Nephron progenitor cell (in vitro differentiated cells): ENCODE data around the gene CLDN24.

Experiments used
- DNase-seq: peaks from one replicate; pipeline ENCODE4 v3.0.0; 2021
- H3K27ac Mint-ChIP-seq: 2 replicates; pipeline ENCODE4 v1.8.0; 2021; ENCODE audit warnings: mild to moderate bottlenecking, moderate library complexity, mixed read lengths
- H3K27me3 Mint-ChIP-seq: 2 replicates; pipeline ENCODE4 v1.8.0; 2021; ENCODE audit warnings: mild to moderate bottlenecking, low read depth, mixed read lengths; ENCODE audit not compliant: poor library complexity
- H3K36me3 Mint-ChIP-seq: 2 replicates; pipeline ENCODE4 v1.8.0; 2021; ENCODE audit warnings: low read depth, mixed read lengths
- H3K4me1 Mint-ChIP-seq: 2 replicates; pipeline ENCODE4 v1.8.0; 2021; ENCODE audit warnings: mixed read lengths
- H3K4me3 Mint-ChIP-seq: 2 replicates; pipeline ENCODE4 v1.8.0; 2021; ENCODE audit warnings: mild to moderate bottlenecking, moderate library complexity, mixed read lengths
- H3K9me3 Mint-ChIP-seq: 2 replicates; pipeline ENCODE4 v1.8.0; 2021; ENCODE audit warnings: mild to moderate bottlenecking, moderate library complexity, mixed read lengths
- TF ChIP-seq, protein P1 (sequence below): fragments of 200-600 bp; sonication (generic); IDR thresholded peaks from 2 replicates; pipeline ENCODE4 v1.5.0; 2021; ENCODE audit warnings: antibody characterized with exemption

Gene CLDN24

DNA sequence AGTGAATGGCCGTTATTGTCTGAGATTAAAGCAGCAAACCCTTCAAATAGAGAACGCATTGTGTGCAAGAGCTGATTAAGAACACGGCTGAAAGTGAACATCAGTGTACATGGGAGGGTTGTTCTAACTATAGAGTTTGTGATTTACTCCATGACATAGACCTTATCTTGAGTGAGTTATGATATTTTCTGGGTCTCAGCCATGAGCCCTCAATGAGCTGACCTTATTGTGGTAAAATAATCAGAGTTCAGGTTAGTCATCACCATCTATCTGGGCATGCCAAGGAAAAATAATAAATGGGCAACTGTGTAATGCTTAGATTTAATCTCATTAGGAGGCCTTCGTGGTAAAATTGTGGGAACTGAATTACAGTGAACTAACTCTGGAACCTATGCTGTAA, 33.2 kb upstream of the CLDN24 start:
- Mint-ChIP-seq H3K36me3 (no peaks in the 10 kb centered on the region), H3K4me1 (peaks cover 64% of the 10 kb centered on the region), H3K4me3 (no peak overlapping the region), H3K27ac (no peak overlapping the region), H3K27me3 (peaks cover 9% of the 10 kb centered on the region), H3K9me3 (no peaks in the 10 kb centered on the region)
- DNase-seq, result no peak
- TF ChIP-seq, protein P1, sequence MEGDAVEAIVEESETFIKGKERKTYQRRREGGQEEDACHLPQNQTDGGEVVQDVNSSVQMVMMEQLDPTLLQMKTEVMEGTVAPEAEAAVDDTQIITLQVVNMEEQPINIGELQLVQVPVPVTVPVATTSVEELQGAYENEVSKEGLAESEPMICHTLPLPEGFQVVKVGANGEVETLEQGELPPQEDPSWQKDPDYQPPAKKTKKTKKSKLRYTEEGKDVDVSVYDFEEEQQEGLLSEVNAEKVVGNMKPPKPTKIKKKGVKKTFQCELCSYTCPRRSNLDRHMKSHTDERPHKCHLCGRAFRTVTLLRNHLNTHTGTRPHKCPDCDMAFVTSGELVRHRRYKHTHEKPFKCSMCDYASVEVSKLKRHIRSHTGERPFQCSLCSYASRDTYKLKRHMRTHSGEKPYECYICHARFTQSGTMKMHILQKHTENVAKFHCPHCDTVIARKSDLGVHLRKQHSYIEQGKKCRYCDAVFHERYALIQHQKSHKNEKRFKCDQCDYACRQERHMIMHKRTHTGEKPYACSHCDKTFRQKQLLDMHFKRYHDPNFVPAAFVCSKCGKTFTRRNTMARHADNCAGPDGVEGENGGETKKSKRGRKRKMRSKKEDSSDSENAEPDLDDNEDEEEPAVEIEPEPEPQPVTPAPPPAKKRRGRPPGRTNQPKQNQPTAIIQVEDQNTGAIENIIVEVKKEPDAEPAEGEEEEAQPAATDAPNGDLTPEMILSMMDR, result no peak

DNA sequence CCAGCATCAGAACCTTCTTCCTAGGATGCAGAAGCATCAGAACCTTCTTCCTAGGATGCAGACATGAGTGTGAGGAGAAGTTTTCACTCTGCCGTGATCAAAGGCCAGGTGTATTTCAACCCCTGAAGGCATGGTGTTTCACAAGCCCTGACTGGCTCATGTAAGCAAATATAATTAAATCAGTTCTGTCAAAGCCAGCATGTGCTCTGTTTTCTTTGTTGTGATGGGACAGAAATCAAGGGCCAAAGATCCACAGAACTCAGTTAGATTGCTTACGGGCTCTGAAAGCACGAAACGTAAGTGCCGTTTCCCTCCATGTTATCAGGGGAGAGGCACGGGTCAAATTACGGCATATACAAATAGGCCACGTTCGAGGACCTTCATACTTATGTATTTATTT, 32.0 kb upstream of the CLDN24 start:
- no peaks in the 10 kb centered on the region for H3K9me3 Mint-ChIP-seq
- no peak for DNase-seq
- H3K27ac Mint-ChIP-seq, result no peak overlapping the region
- H3K27me3 Mint-ChIP-seq, result peaks cover 9% of the 10 kb centered on the region
- H3K4me1 Mint-ChIP-seq, result peaks cover 55% of the 10 kb centered on the region
- TF ChIP-seq, protein P1, result no peak
- no peak overlapping the region for H3K4me3 Mint-ChIP-seq
- H3K36me3 Mint-ChIP-seq, result no peaks in the 10 kb centered on the region

DNA sequence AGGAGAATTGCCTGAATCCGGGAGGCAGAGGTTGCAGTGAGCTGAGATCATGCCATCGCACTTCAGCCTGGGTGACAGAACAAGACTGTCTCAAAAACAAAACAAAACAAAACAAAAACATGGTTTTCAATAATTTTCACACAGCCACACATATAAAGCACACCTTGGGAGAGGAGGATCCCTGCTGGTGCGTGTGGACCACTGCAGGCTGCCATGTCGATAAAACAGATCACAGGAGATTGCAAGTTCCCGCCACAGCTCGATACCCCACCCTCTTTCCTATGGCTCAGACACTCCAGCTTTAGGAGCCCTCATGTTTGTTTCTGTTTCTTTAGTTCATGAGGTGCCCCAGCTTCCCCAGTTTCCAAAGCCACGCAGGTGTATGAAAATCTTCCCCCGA, 31.3 kb upstream of the CLDN24 start:
- Mint-ChIP-seq H3K27ac (no peak overlapping the region), H3K27me3 (peaks cover 11% of the 10 kb centered on the region), H3K9me3 (no peaks in the 10 kb centered on the region), H3K4me3 (no peak overlapping the region), H3K4me1 (peaks cover 51% of the 10 kb centered on the region), H3K36me3 (no peaks in the 10 kb centered on the region)
- no peak for DNase-seq
- TF ChIP-seq, protein P1, result no peak

DNA sequence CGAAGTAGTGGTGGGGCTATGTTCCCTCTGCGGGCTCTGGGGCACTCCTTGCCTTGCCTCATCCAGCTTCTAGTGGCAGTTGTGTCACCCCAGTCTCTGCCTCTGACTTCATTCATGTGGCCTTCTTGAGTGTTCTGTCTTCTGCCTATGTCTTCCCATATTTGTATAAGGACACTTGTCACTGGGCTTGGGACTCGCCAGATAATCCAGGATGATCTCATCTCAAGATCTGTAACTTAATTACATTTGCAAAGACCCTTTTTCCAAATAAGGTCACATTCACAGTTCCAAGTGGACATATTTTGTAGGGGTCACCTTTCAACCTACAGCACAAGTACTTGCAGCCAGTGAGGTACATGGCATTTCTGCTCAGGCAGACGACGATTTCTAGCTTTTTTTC, 30.3 kb upstream of the CLDN24 start:
- H3K4me3 Mint-ChIP-seq, result no peak overlapping the region
- H3K4me1 Mint-ChIP-seq, result peaks cover 53% of the 10 kb centered on the region
- peak overlapping the region; percentile 26 for H3K27ac Mint-ChIP-seq
- TF ChIP-seq, protein P1, result no peak
- no peaks in the 10 kb centered on the region for H3K9me3 Mint-ChIP-seq
- no peaks in the 10 kb centered on the region for H3K36me3 Mint-ChIP-seq
- H3K27me3 Mint-ChIP-seq, result peaks cover 14% of the 10 kb centered on the region
- no peak for DNase-seq

DNA sequence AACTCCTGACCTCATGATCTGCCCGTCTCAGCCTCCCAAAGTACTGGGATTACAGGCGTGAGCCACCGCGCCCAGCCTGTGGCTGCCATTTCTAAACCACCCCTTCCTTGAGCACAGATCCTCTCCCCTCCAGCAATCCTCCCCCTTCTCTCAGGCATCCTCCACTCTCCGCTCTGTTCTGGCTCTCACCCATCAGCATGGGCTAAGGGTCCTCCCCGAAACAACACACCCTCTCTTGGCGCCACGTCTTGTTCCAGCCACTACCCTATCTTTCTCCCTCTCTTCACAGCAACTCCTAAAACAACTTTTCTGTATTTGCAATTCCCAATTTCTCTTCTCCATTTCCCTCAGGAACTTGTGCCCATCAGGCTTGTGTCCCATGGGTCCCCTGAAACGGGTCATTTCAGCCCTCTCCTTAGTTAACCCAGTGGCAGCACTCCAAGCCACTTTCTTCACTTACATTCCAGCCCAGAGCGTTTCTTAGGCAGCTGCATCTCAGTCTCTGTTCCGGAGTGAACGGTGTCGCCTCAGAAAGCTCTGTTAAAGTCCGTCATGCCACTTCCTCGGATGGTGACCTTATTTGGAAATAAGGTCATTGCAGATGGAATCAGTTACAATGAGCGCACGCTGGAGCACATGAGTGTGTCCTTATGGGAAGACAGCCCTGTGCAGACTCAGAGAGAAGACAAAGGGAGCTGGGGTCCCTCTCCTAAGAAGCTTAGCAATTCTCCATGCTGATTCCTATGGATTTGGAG, 28.3 kb upstream of the CLDN24 start:
- Mint-ChIP-seq H3K9me3 (no peaks in the 10 kb centered on the region), H3K4me1 (peaks cover 47% of the 10 kb centered on the region), H3K36me3 (no peaks in the 10 kb centered on the region), H3K27me3 (peaks cover 19% of the 10 kb centered on the region), H3K27ac (peak overlapping the region; percentile 53), H3K4me3 (no peak overlapping the region)
- TF ChIP-seq, protein P1, result no peak
- no peak for DNase-seq

DNA sequence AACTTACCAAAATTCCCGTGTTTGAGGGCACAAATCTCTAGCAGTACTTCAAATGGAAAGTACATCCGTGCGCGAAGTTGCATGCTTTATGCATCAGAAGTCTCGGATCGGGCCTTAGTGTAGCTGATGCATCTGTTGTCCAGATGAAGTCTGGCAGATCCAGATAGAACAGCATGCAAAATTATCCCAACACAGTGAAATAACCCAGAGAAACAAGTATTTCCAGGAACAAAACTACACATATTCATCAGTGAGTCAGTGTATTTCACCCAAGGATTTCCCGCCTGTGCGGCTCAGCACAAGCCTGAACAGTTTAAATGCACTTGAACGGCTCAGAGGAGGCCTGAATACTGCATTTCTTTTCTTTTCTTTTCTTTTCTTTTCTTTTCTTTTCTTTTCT, 27.4 kb upstream of the CLDN24 start:
- Mint-ChIP-seq H3K27me3 (peaks cover 19% of the 10 kb centered on the region), H3K27ac (no peak overlapping the region), H3K4me1 (peaks cover 46% of the 10 kb centered on the region), H3K9me3 (no peaks in the 10 kb centered on the region), H3K4me3 (no peak overlapping the region), H3K36me3 (no peaks in the 10 kb centered on the region)
- DNase-seq, result no peak
- TF ChIP-seq, protein P1, result no peak
